IMR-90 (cell line): ENCODE data around the gene SEMA6D. TPM values are rescaled to one million over a fixed set of nuclear protein-coding genes. Genes with fewer than 3 reads are reported as not detected.

ENCODE experiments used
- ATAC-seq: fragments of 200-7000 bp; cut with Tn5 transposase; 2 replicates; pipeline ENCODE4 v1.9.1; 2020; ENCODE audit warnings: low read depth, mild to moderate bottlenecking, moderate library complexity
- BruUV-seq: library from RNA; stranded (reverse); fragments of 400-500 nt; replicated peaks from 2 replicates; lab custom pipeline; 2021; lab: Mats Ljungman, UMichigan
- CTCF ChIA-PET: fragments of 300-600 bp; formaldehyde crosslinking; extraction: SDS; loops from one replicate; lab custom pipeline; 2021; ENCODE audit warnings: antibody characterized with exemption; lab: Yijun Ruan, JAX
- POLR2A ChIA-PET: fragments of 300-600 bp; sonication (Branson Sonifier 250); formaldehyde crosslinking; loops from one replicate; lab custom pipeline; 2022; ENCODE audit warnings: antibody characterized with exemption; ENCODE audit not compliant: unreplicated experiment; lab: Charles Lee
- DNase-seq: peaks from one replicate; pipeline ENCODE4 v3.0.0; 2013
- H2AFZ ChIP-seq: replicated peaks from 2 replicates; pipeline ENCODE3; 2013; ENCODE audit warnings: low read length, mild to moderate bottlenecking; ENCODE audit not compliant: poor library complexity
- H2AK5ac ChIP-seq: 2 replicates; pipeline ENCODE4 v1.6.1; 2013; ENCODE audit warnings: low read depth, low read length, inconsistent platforms
- H2AK9ac ChIP-seq: replicated peaks from 2 replicates; pipeline ENCODE3; 2013; ENCODE audit warnings: mild to moderate bottlenecking, low read depth, low read length, moderate library complexity; ENCODE audit not compliant: poor library complexity
- H2BK120ac ChIP-seq: 2 replicates; pipeline ENCODE4 v1.6.1; 2013; ENCODE audit warnings: low read depth, low read length, inconsistent platforms
- H2BK15ac ChIP-seq: 3 replicates; pipeline ENCODE4 v1.6.1; 2013; ENCODE audit warnings: low read depth, low read length, inconsistent platforms
- H2BK20ac ChIP-seq: 2 replicates; pipeline ENCODE4 v1.6.1; 2013; ENCODE audit warnings: low read depth, mild to moderate bottlenecking, inconsistent platforms, low read length, moderate library complexity
- H2BK5ac ChIP-seq: 2 replicates; pipeline ENCODE4 v1.6.1; 2013; ENCODE audit warnings: mild to moderate bottlenecking, low read depth, low read length, inconsistent platforms; ENCODE audit not compliant: poor library complexity, severe bottlenecking
- H3K14ac ChIP-seq: replicated peaks from 2 replicates; pipeline ENCODE4 v1.6.1; 2013; ENCODE audit warnings: low read depth, low read length, inconsistent platforms
- H3K18ac ChIP-seq: 2 replicates; pipeline ENCODE4 v1.6.1; 2013; ENCODE audit warnings: low read depth, low read length, control low read depth
- H3K23ac ChIP-seq: 2 replicates; pipeline ENCODE4 v1.6.1; 2013; ENCODE audit warnings: low read depth, low read length, inconsistent platforms
- H3K27ac ChIP-seq: 2 replicates; pipeline ENCODE4 v1.5.1; 2013; ENCODE audit warnings: mild to moderate bottlenecking, control low read depth, low read length; ENCODE audit not compliant: insufficient read depth
- H3K27me3 ChIP-seq: 2 replicates; pipeline ENCODE4 v1.6.1; 2013; ENCODE audit warnings: low read length; ENCODE audit not compliant: control insufficient read depth, insufficient read depth
- H3K36me3 ChIP-seq: 2 replicates; pipeline ENCODE4 v1.6.1; 2013; ENCODE audit warnings: low read length, mixed read lengths; ENCODE audit not compliant: control insufficient read depth, insufficient read depth
- H3K4ac ChIP-seq: 2 replicates; pipeline ENCODE4 v1.6.1; 2013; ENCODE audit warnings: low read depth, low read length, inconsistent platforms
- H3K4me1 ChIP-seq: 2 replicates; pipeline ENCODE4 v1.6.1; 2013; ENCODE audit warnings: low read length, mixed read lengths; ENCODE audit not compliant: control insufficient read depth, insufficient read depth
- H3K4me2 ChIP-seq: 2 replicates; pipeline ENCODE4 v1.6.1; 2013; ENCODE audit warnings: low read depth, mild to moderate bottlenecking, control low read depth, low read length, moderate library complexity
- H3K4me3 ChIP-seq: 2 replicates; pipeline ENCODE4 v1.5.1; 2013; ENCODE audit warnings: low read depth, mild to moderate bottlenecking, control low read depth, low read length, moderate library complexity; ENCODE audit not compliant: insufficient read depth
- H3K56ac ChIP-seq: 2 replicates; pipeline ENCODE4 v1.6.1; 2013; ENCODE audit warnings: low read length, inconsistent platforms; ENCODE audit not compliant: insufficient read depth; ENCODE audit errors: extremely low read depth
- H3K79me1 ChIP-seq, 2 experiments: 2 replicates each; pipeline ENCODE4 v1.6.1; 2013; ENCODE audit warnings: low read length in 2 of 2, inconsistent platforms in 1 of 2, low read depth in 1 of 2
- H3K9ac ChIP-seq: 2 replicates; pipeline ENCODE4 v1.6.1; 2013; ENCODE audit warnings: low read depth, low read length, control low read depth
- H3K9me1 ChIP-seq: 2 replicates; pipeline ENCODE4 v1.6.1; 2013; ENCODE audit warnings: low read length, inconsistent platforms; ENCODE audit not compliant: insufficient read depth
- H3K9me3 ChIP-seq: 2 replicates; pipeline ENCODE4 v1.6.1; 2013; ENCODE audit warnings: low read length; ENCODE audit not compliant: control insufficient read depth, insufficient read depth
- H4K20me1 ChIP-seq: 2 replicates; pipeline ENCODE4 v1.6.1; 2013; ENCODE audit warnings: low read length, inconsistent platforms; ENCODE audit not compliant: insufficient read depth
- H4K5ac ChIP-seq: 2 replicates; pipeline ENCODE4 v1.6.1; 2013; ENCODE audit warnings: mild to moderate bottlenecking, low read depth, low read length, control low read depth
- H4K8ac ChIP-seq, 2 experiments: 2 replicates each; pipeline ENCODE4 v1.6.1; 2013; ENCODE audit warnings: low read depth in 2 of 2, low read length in 2 of 2, control low read depth in 1 of 2, inconsistent platforms in 1 of 2
- H4K91ac ChIP-seq: 2 replicates; pipeline ENCODE4 v1.6.1; 2013; ENCODE audit warnings: low read depth, low read length, inconsistent platforms; ENCODE audit not compliant: insufficient read depth
- CHD1 ChIP-seq: IDR thresholded peaks from 2 replicates; pipeline ENCODE4 v1.6.1; 2012; ENCODE audit warnings: low read depth, low read length, improper control_type of control experiment
- ELK1 ChIP-seq: fragments of 150-350 bp; IDR thresholded peaks from 2 replicates; pipeline ENCODE4 v1.6.1; 2016; ENCODE audit warnings: low read depth, mild to moderate bottlenecking, low read length, moderate library complexity, borderline replicate concordance
- MAZ ChIP-seq: IDR thresholded peaks from 2 replicates; pipeline ENCODE4 v1.6.1; 2012; ENCODE audit warnings: low read depth, mild to moderate bottlenecking, low read length, improper control_type of control experiment, moderate library complexity, borderline replicate concordance
- MXI1 ChIP-seq: IDR thresholded peaks from 2 replicates; pipeline ENCODE4 v1.6.1; 2012; ENCODE audit warnings: low read depth, mild to moderate bottlenecking, low read length, moderate library complexity, borderline replicate concordance
- NFE2L2 ChIP-seq: fragments of 150-350 bp; IDR thresholded peaks from 2 replicates; pipeline ENCODE4 v1.6.1; 2016; ENCODE audit warnings: low read depth, mild to moderate bottlenecking, low read length
- POLR2A ChIP-seq: IDR thresholded peaks from 2 replicates; pipeline ENCODE4 v1.6.1; 2012; ENCODE audit warnings: mild to moderate bottlenecking, low read depth, low read length
- RCOR1 ChIP-seq: IDR thresholded peaks from 2 replicates; pipeline ENCODE4 v1.6.1; 2012; ENCODE audit warnings: mild to moderate bottlenecking, low read length, improper control_type of control experiment; ENCODE audit not compliant: insufficient replicate concordance
- RFX5 ChIP-seq: IDR thresholded peaks from 2 replicates; pipeline ENCODE4 v1.8.0; 2012; ENCODE audit warnings: low read depth, mild to moderate bottlenecking, low read length, moderate library complexity
- USF2 ChIP-seq: fragments of 150-350 bp; IDR thresholded peaks from 2 replicates; pipeline ENCODE4 v1.6.1; 2017; ENCODE audit warnings: mild to moderate bottlenecking, antibody characterized with exemption, low read length, low read depth
- WGBS, 2 experiments: methylation state at CpG; one replicate each; pipeline versions ENCODE4 v1.1.5 to v1.1.7; 2013; ENCODE audit warnings: missing lambda C conversion rate in 2 of 2; ENCODE audit not compliant: insufficient read length in 1 of 2; ENCODE audit errors: extremely low coverage in 2 of 2; 5-methylcytosine and 5-hydroxymethylcytosine counted together
- dilution Hi-C: fragments of 300-500 bp; cut with HindIII; formaldehyde crosslinking; loops from one replicate; pipeline ENCODE4 v1.14.3; 2018; ENCODE audit warnings: low sequenced_read_pairs; ENCODE audit not compliant: unreplicated experiment
- in situ Hi-C: fragments of 300-500 bp; cut with MboI; formaldehyde crosslinking; loops from 3 replicates; pipeline ENCODE4 v1.14.3; 2019; ENCODE audit warnings: low sequenced_read_pairs, inconsistent platforms, mixed read lengths
- intact Hi-C: fragments of 100-400 bp; cut with micrococcal nuclease; formaldehyde crosslinking; loops from 2 replicates; pipeline ENCODE4 v1.10.0; 2022
- polyA plus RNA-seq, 3 experiments: library from polyadenylated mRNA; depleted of rRNA; stranded (reverse); fragments of >200 nt; gene quantifications; 2 replicates each; pipeline ENCODE4 v1.2.3, GENCODE V29; 2012; ENCODE audit warnings: low replicate concordance in 1 of 3
- total RNA-seq: library from RNA; depleted of rRNA; stranded (reverse); fragments of >200 nt; gene quantifications from 2 replicates; pipeline ENCODE4 v1.2.3, GENCODE V29; 2012

The SEMA6D gene
- total and polyA plus RNA-seq, 2 of the 4 experiments (the other 2 are of a cell fraction): 12.6 to 17.4 TPM

GRCh38 chr15:47741082-47741481 lies 23.8 kb downstream of the SEMA6D start:
- Histone ChIP-seq H4K91ac (no peak overlapping the region), H2AFZ (no peak overlapping the region), H2BK15ac (no peak overlapping the region), H3K27ac (no peak overlapping the region), H3K4ac (no peak overlapping the region), H3K36me3 (peaks cover 9% of the 10 kb centered on the region), H3K9me1 (0 out of 2 replicates have a peak, but pooled peaks cover 8% of the 10 kb centered on the region), H3K9me3 (no peaks in the 10 kb centered on the region), H2AK5ac (no peak overlapping the region), H3K4me2 (no peak overlapping the region), H2AK9ac (no peak overlapping the region), H3K4me3 (no peak overlapping the region), H3K14ac (no peak overlapping the region), H4K5ac (no peak overlapping the region), H3K9ac (no peak overlapping the region), H2BK20ac (no peak overlapping the region), H4K20me1 (no peaks in the 10 kb centered on the region), H3K4me1 (peaks cover 6% of the 10 kb centered on the region), H3K27me3 (no peaks in the 10 kb centered on the region), H2BK120ac (no peak overlapping the region), H3K79me1 (peaks cover 5 to 45% of the 10 kb centered on the region in 2 experiments; a peak in 3 of 4 replicates), H3K56ac (no peak overlapping the region), H4K8ac (no peak overlapping the region), H3K23ac (no peak overlapping the region), H3K18ac (no peak overlapping the region), H2BK5ac (no peak overlapping the region)
- 100% methylated on average over 1 of the region's 4 CpGs; no CpG with 5 or more reads in 1 of the 2 experiments for WGBS, 2 experiments
- POLR2A ChIA-PET: no interaction called here
- dilution Hi-C loops (no loop called here), in situ Hi-C loops (no loop called here), intact Hi-C loops (no loop called here)
- no peak for ATAC-seq
- no peak for DNase-seq
- CTCF ChIA-PET: interaction anchor here (0.6 kb wide), 1 partner anchor 59 kb away, joined by 7 read pairs; no protein-coding TSS in a partner anchor
- no TSS peak for BruUV-seq
- TF ChIP-seq RFX5: no peak
- TF ChIP-seq MXI1: no peak
- TF ChIP-seq POLR2A: no peak
- TF ChIP-seq ELK1: no peak
- no peak for TF ChIP-seq NFE2L2
- no peak for TF ChIP-seq RCOR1
- TF ChIP-seq MAZ: no peak
- TF ChIP-seq USF2: no peak
- no peak for TF ChIP-seq CHD1
